ENCODE data around the gene PCDHB8. TPM values are rescaled to one million over a fixed set of nuclear protein-coding genes. Genes with fewer than 3 reads are reported as not detected.
"Not testable (repeated sequence)": the region's sequence is repeated elsewhere in the genome, so short reads cannot be mapped to it uniquely, and the experiment has no call there.

Gene PCDHB8
- total and polyA plus RNA-seq, 10 of the 15 experiments (the other 5 are each of a cell fraction or from before 2014, with no cell fraction given), result not detected

DNA sequence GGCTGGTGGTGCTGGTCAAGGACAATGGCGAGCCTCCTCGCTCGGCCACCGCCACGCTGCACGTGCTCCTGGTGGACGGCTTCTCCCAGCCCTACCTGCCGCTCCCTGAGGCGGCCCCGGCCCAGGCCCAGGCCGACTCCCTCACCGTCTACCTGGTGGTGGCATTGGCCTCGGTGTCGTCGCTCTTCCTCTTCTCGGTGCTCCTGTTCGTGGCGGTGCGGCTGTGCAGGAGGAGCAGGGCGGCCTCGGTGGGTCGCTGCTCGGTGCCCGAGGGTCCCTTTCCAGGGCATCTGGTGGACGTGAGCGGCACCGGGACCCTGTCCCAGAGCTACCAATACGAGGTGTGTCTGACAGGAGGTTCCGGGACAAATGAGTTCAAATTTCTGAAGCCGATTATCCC lies 47.8 kb downstream of the PCDHB8 start:
- CTCF ChIA-PET; H4K20me1 ChIP-seq (ENCODE audit: control insufficient read depth, insufficient read depth); BruUV-seq (replicated peaks); RAD21 ChIA-PET (ENCODE audit: unreplicated experiment); SMC1A ChIA-PET (ENCODE audit: uncharacterized antibody, unreplicated experiment); ATAC-seq; DNase-seq (ENCODE audit: low read depth, low spot score); H3K27me3 ChIP-seq (replicated peaks in 1 of 2; ENCODE audit: control insufficient read depth in 2 of 2, insufficient read depth in 2 of 2, low read length in 1 of 2); in situ Hi-C loops (cut with MboI); H3K9me3 ChIP-seq (replicated peaks; ENCODE audit: control insufficient read depth, insufficient read depth, low read length); intact Hi-C loops (cut with micrococcal nuclease; ENCODE audit: unreplicated experiment); H3K4me2 ChIP-seq (ENCODE audit: control insufficient read depth, insufficient read depth); H3K79me2 ChIP-seq (ENCODE audit: control insufficient read depth, insufficient read depth, low read length); H3K27ac ChIP-seq (ENCODE audit: control insufficient read depth, insufficient read depth); H3K4me1 ChIP-seq (ENCODE audit: control insufficient read depth, insufficient read depth, low read length); POLR2A ChIA-PET; H3K9ac ChIP-seq (ENCODE audit: control insufficient read depth, insufficient read depth, low read length); H3K4me3 ChIP-seq; FAIRE-seq; H2AFZ ChIP-seq (ENCODE audit: control insufficient read depth, low read depth, low read length); H3K36me3 ChIP-seq (ENCODE audit: control insufficient read depth in 2 of 2, insufficient read depth in 2 of 2, low read length in 1 of 2): not testable (repeated sequence)
- WGBS (ENCODE audit: insufficient coverage, insufficient replicate concordance, low lambda C conversion rate, missing lambda C conversion rate), result 78% methylated on average over 12 of the region's 30 CpGs

Other genes starting within 250 kb of the PCDHB8 start
Only the 7 nearest of the 36 such genes appear.
- gene PCDHB6, start 27.7 kb upstream of the PCDHB8 start, total RNA-seq (2014; rRNA removed), result not detected in 2 replicates
- not detected in 2 replicates for gene PCDHB6, start 27.7 kb upstream of the PCDHB8 start, total RNA-seq (2014; rRNA removed; fragmentation: Illumina TruSeq; extraction: Trizol)
- not detected in 2 replicates for gene PCDHB6, start 27.7 kb upstream of the PCDHB8 start, total RNA-seq (2021)
- 0.03 TPM in 1 of 2 replicates, not detected in the other for gene PCDHB6, start 27.7 kb upstream of the PCDHB8 start, polyA plus RNA-seq (2011; rRNA removed)
- not detected in 2 replicates for gene PCDHB6, start 27.7 kb upstream of the PCDHB8 start, polyA plus RNA-seq (2014; fragmentation: Illumina TruSeq; extraction: Trizol)
- not detected for gene PCDHB6, start 27.7 kb upstream of the PCDHB8 start, polyA plus RNA-seq (2014; fragmentation: Nextera tagmentation; extraction: Ambion mirVana)
- gene PCDHB6, start 27.7 kb upstream of the PCDHB8 start, polyA plus RNA-seq (2014; rRNA removed), result not detected in 2 replicates
- not detected for gene PCDHB6, start 27.7 kb upstream of the PCDHB8 start, polyA plus RNA-seq (2016; fragmentation: Nextera tagmentation; extraction: Ambion mirVana)
- gene PCDHB7, start 5.1 kb upstream of the PCDHB8 start, total RNA-seq (2014; rRNA removed), result not detected in 2 replicates
- not detected in 2 replicates for gene PCDHB7, start 5.1 kb upstream of the PCDHB8 start, total RNA-seq (2014; rRNA removed; fragmentation: Illumina TruSeq; extraction: Trizol)
- gene PCDHB7, start 5.1 kb upstream of the PCDHB8 start, total RNA-seq (2021), result not detected in 2 replicates
- not detected in 2 replicates for gene PCDHB7, start 5.1 kb upstream of the PCDHB8 start, polyA plus RNA-seq (2011; rRNA removed)
- gene PCDHB7, start 5.1 kb upstream of the PCDHB8 start, polyA plus RNA-seq (2014; fragmentation: Illumina TruSeq; extraction: Trizol), result not detected in 2 replicates
- not detected for gene PCDHB7, start 5.1 kb upstream of the PCDHB8 start, polyA plus RNA-seq (2014; fragmentation: Nextera tagmentation; extraction: Ambion mirVana)
- not detected in 2 replicates for gene PCDHB7, start 5.1 kb upstream of the PCDHB8 start, polyA plus RNA-seq (2014; rRNA removed)
- not detected for gene PCDHB7, start 5.1 kb upstream of the PCDHB8 start, polyA plus RNA-seq (2016; fragmentation: Nextera tagmentation; extraction: Ambion mirVana)
- not detected in 2 replicates for gene PCDHB16, start 4.6 kb downstream of the PCDHB8 start, total RNA-seq (2014; rRNA removed)
- gene PCDHB16, start 4.6 kb downstream of the PCDHB8 start, total RNA-seq (2014; rRNA removed; fragmentation: Illumina TruSeq; extraction: Trizol), result not detected in 2 replicates
- not detected in 2 replicates for gene PCDHB16, start 4.6 kb downstream of the PCDHB8 start, total RNA-seq (2021)
- gene PCDHB16, start 4.6 kb downstream of the PCDHB8 start, polyA plus RNA-seq (2011; rRNA removed), result 0.01 TPM in 2 replicates
- not detected in 2 replicates for gene PCDHB16, start 4.6 kb downstream of the PCDHB8 start, polyA plus RNA-seq (2014; fragmentation: Illumina TruSeq; extraction: Trizol)
- not detected for gene PCDHB16, start 4.6 kb downstream of the PCDHB8 start, polyA plus RNA-seq (2014; fragmentation: Nextera tagmentation; extraction: Ambion mirVana)
- gene PCDHB16, start 4.6 kb downstream of the PCDHB8 start, polyA plus RNA-seq (2014; rRNA removed), result not detected in 2 replicates
- not detected for gene PCDHB16, start 4.6 kb downstream of the PCDHB8 start, polyA plus RNA-seq (2016; fragmentation: Nextera tagmentation; extraction: Ambion mirVana)
- gene PCDHB9, start 9.4 kb downstream of the PCDHB8 start, total RNA-seq (2014; rRNA removed), result 0.65 TPM in 1 of 2 replicates, not detected in the other
- 0.28 and 0.45 TPM in 2 replicates for gene PCDHB9, start 9.4 kb downstream of the PCDHB8 start, total RNA-seq (2014; rRNA removed; fragmentation: Illumina TruSeq; extraction: Trizol)
- gene PCDHB9, start 9.4 kb downstream of the PCDHB8 start, total RNA-seq (2021), result 0.18 TPM in 1 of 2 replicates, not detected in the other
- 0.06 and 0.20 TPM in 2 replicates for gene PCDHB9, start 9.4 kb downstream of the PCDHB8 start, polyA plus RNA-seq (2011; rRNA removed)
- gene PCDHB9, start 9.4 kb downstream of the PCDHB8 start, polyA plus RNA-seq (2014; fragmentation: Illumina TruSeq; extraction: Trizol), result 0.01 TPM in 1 of 2 replicates, not detected in the other
- not detected for gene PCDHB9, start 9.4 kb downstream of the PCDHB8 start, polyA plus RNA-seq (2014; fragmentation: Nextera tagmentation; extraction: Ambion mirVana)
- 0.05 and 0.06 TPM in 2 replicates for gene PCDHB9, start 9.4 kb downstream of the PCDHB8 start, polyA plus RNA-seq (2014; rRNA removed)
- gene PCDHB9, start 9.4 kb downstream of the PCDHB8 start, polyA plus RNA-seq (2016; fragmentation: Nextera tagmentation; extraction: Ambion mirVana), result under 1 TPM in 1 of 2 experiments, not detected in 1; 0.08 TPM
- not detected in 2 replicates for gene PCDHB10, start 14.6 kb downstream of the PCDHB8 start, total RNA-seq (2014; rRNA removed)
- not detected in 2 replicates for gene PCDHB10, start 14.6 kb downstream of the PCDHB8 start, total RNA-seq (2014; rRNA removed; fragmentation: Illumina TruSeq; extraction: Trizol)
- not detected in 2 replicates for gene PCDHB10, start 14.6 kb downstream of the PCDHB8 start, total RNA-seq (2021)
- 0.01 TPM in 1 of 2 replicates, not detected in the other for gene PCDHB10, start 14.6 kb downstream of the PCDHB8 start, polyA plus RNA-seq (2011; rRNA removed)
- gene PCDHB10, start 14.6 kb downstream of the PCDHB8 start, polyA plus RNA-seq (2014; fragmentation: Illumina TruSeq; extraction: Trizol), result 0.06 TPM in 1 of 2 replicates, not detected in the other
- not detected for gene PCDHB10, start 14.6 kb downstream of the PCDHB8 start, polyA plus RNA-seq (2014; fragmentation: Nextera tagmentation; extraction: Ambion mirVana)
- gene PCDHB10, start 14.6 kb downstream of the PCDHB8 start, polyA plus RNA-seq (2014; rRNA removed), result not detected in 2 replicates
- gene PCDHB10, start 14.6 kb downstream of the PCDHB8 start, polyA plus RNA-seq (2016; fragmentation: Nextera tagmentation; extraction: Ambion mirVana), result not detected
- not detected in 2 replicates for gene PCDHB11, start 21.8 kb downstream of the PCDHB8 start, total RNA-seq (2014; rRNA removed)
- not detected in 2 replicates for gene PCDHB11, start 21.8 kb downstream of the PCDHB8 start, total RNA-seq (2014; rRNA removed; fragmentation: Illumina TruSeq; extraction: Trizol)
- gene PCDHB11, start 21.8 kb downstream of the PCDHB8 start, total RNA-seq (2021), result not detected in 2 replicates
- not detected in 2 replicates for gene PCDHB11, start 21.8 kb downstream of the PCDHB8 start, polyA plus RNA-seq (2011; rRNA removed)
- not detected in 2 replicates for gene PCDHB11, start 21.8 kb downstream of the PCDHB8 start, polyA plus RNA-seq (2014; fragmentation: Illumina TruSeq; extraction: Trizol)
- gene PCDHB11, start 21.8 kb downstream of the PCDHB8 start, polyA plus RNA-seq (2014; fragmentation: Nextera tagmentation; extraction: Ambion mirVana), result not detected
- not detected in 2 replicates for gene PCDHB11, start 21.8 kb downstream of the PCDHB8 start, polyA plus RNA-seq (2014; rRNA removed)
- gene PCDHB11, start 21.8 kb downstream of the PCDHB8 start, polyA plus RNA-seq (2016; fragmentation: Nextera tagmentation; extraction: Ambion mirVana), result not detected
- not detected in 2 replicates for gene PCDHB12, start 30.9 kb downstream of the PCDHB8 start, total RNA-seq (2014; rRNA removed)
- not detected in 2 replicates for gene PCDHB12, start 30.9 kb downstream of the PCDHB8 start, total RNA-seq (2014; rRNA removed; fragmentation: Illumina TruSeq; extraction: Trizol)
- gene PCDHB12, start 30.9 kb downstream of the PCDHB8 start, total RNA-seq (2021), result not detected in 2 replicates
- gene PCDHB12, start 30.9 kb downstream of the PCDHB8 start, polyA plus RNA-seq (2011; rRNA removed), result 0.04 TPM in 1 of 2 replicates, not detected in the other
- 0.04 TPM in 1 of 2 replicates, not detected in the other for gene PCDHB12, start 30.9 kb downstream of the PCDHB8 start, polyA plus RNA-seq (2014; fragmentation: Illumina TruSeq; extraction: Trizol)
- not detected for gene PCDHB12, start 30.9 kb downstream of the PCDHB8 start, polyA plus RNA-seq (2014; fragmentation: Nextera tagmentation; extraction: Ambion mirVana)
- gene PCDHB12, start 30.9 kb downstream of the PCDHB8 start, polyA plus RNA-seq (2014; rRNA removed), result not detected in 2 replicates
- under 1 TPM in 1 of 2 experiments, not detected in 1; 0.08 TPM for gene PCDHB12, start 30.9 kb downstream of the PCDHB8 start, polyA plus RNA-seq (2016; fragmentation: Nextera tagmentation; extraction: Ambion mirVana)

Measured in GM12878 (cell line).